Lower leg skin (tissue), 4 donors: Measurements from ENCODE around the gene WDR91. TPM values are rescaled to one million over a fixed set of nuclear protein-coding genes. Genes with fewer than 3 reads are reported as not detected.
A peak's percentile ranks its signal among the peaks of the same experiment; 100 is the strongest.

ENCODE experiments used
- DNase-seq, 2 donors: peaks; one replicate each; pipeline ENCODE4 v3.0.0-alpha.2; 2019; ENCODE audit warnings: low spot score in 2 of 2
- H3K4me3 ChIP-seq: fragments of 200-600 bp; sonication (generic); 2 replicates; pipeline ENCODE4 v1.5.1; 2017; ENCODE audit warnings: mild to moderate bottlenecking, low read depth; ENCODE audit not compliant: poor library complexity, severe bottlenecking
- POLR2A ChIP-seq, 2 donors: fragments of 450-650 bp; IDR thresholded peaks; one replicate each; pipeline ENCODE4 v1.6.1; 2016 to 2017; ENCODE audit warnings: antibody characterized with exemption in 2 of 2, mild to moderate bottlenecking in 1 of 2, moderate library complexity in 1 of 2
- WGBS, 2 donors: methylation state at CpG; one replicate each; pipeline ENCODE4 v1.1.5; 2018; 5-methylcytosine and 5-hydroxymethylcytosine counted together
- intact Hi-C: fragments of 100-400 bp; cut with DNase I; formaldehyde crosslinking; loops from one replicate; pipeline ENCODE4 v1.15.0; 2023; ENCODE audit warnings: low total_unique reads
- total RNA-seq, 4 donors: library from RNA; depleted of rRNA; stranded (reverse); fragments of >200 nt; gene quantifications; one replicate each; pipeline ENCODE4 v1.1.0, GENCODE V29; 2016
- TF ChIP-seq, protein P1 (sequence below), 3 donors: fragments of 450-650 bp; IDR thresholded peaks; one replicate each; pipeline ENCODE4 v1.5.1; 2016; ENCODE audit warnings: antibody characterized with exemption in 3 of 3, mild to moderate bottlenecking in 3 of 3, moderate library complexity in 2 of 3

WDR91 gene
- total RNA-seq, 4 donors from 2014 or later: 16.7 to 25.0 (median 20.8) TPM

DNA sequence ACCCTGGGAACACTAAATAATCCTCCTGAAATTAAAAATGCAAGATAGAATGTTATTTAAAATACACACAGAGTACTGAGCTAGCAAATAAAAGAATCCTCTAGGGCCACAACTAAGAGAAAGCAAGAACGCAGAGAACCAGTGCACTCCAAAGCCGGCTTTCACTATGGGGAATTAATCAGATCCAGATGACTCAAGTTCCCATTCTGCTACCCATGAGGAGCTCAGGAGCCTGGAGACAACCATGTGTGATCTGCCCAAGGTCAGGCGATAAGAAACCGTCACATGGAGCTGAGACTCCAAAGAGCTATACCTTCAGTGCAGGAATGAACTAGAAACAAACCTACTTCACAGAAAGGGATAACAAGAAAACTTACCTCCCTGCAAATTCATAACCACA is 21.4 kb downstream of the WDR91 start:
- no peak for TF ChIP-seq POLR2A (IDR thresholded peaks at IDR 0.05)
- no peak for DNase-seq
- intact Hi-C loops: no loop called here
- H3K4me3 ChIP-seq: no peak overlapping the region
- WGBS, 2 donors: 55% methylated on average over 4 of the region's 4 CpGs

DNA sequence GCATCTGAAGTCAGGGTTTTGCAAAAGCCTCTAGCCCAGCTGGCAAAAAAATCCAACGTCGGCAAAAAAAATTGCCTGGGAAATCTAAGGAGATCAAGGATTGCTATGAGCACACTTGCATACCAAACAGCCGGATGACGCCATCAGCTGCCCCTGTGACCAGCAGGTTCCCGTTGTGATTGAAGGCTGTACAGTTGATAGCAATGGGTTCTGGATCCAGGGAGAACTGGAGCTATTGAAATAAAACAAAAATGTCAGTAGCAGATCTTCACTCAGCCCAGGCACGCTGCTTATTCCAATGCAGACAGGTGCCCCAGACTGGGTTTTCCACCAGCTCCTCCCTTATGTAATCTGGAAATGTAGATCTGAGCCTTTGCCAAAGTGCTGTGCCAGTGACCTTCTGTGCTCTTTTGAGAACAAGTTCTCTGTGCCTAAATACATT is 22.1 kb downstream of the WDR91 start:
- 72 to 80% methylated on average over 6 of the region's 6 CpGs for WGBS, 2 donors
- TF ChIP-seq, protein P1, sequence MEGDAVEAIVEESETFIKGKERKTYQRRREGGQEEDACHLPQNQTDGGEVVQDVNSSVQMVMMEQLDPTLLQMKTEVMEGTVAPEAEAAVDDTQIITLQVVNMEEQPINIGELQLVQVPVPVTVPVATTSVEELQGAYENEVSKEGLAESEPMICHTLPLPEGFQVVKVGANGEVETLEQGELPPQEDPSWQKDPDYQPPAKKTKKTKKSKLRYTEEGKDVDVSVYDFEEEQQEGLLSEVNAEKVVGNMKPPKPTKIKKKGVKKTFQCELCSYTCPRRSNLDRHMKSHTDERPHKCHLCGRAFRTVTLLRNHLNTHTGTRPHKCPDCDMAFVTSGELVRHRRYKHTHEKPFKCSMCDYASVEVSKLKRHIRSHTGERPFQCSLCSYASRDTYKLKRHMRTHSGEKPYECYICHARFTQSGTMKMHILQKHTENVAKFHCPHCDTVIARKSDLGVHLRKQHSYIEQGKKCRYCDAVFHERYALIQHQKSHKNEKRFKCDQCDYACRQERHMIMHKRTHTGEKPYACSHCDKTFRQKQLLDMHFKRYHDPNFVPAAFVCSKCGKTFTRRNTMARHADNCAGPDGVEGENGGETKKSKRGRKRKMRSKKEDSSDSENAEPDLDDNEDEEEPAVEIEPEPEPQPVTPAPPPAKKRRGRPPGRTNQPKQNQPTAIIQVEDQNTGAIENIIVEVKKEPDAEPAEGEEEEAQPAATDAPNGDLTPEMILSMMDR (IDR thresholded peaks at IDR 0.05): no peak
- TF ChIP-seq POLR2A (IDR thresholded peaks at IDR 0.05): no peak
- DNase-seq: peak in 1 of 2 donors; percentile 62
- no peak overlapping the region for H3K4me3 ChIP-seq
- intact Hi-C loops: no loop called here

DNA sequence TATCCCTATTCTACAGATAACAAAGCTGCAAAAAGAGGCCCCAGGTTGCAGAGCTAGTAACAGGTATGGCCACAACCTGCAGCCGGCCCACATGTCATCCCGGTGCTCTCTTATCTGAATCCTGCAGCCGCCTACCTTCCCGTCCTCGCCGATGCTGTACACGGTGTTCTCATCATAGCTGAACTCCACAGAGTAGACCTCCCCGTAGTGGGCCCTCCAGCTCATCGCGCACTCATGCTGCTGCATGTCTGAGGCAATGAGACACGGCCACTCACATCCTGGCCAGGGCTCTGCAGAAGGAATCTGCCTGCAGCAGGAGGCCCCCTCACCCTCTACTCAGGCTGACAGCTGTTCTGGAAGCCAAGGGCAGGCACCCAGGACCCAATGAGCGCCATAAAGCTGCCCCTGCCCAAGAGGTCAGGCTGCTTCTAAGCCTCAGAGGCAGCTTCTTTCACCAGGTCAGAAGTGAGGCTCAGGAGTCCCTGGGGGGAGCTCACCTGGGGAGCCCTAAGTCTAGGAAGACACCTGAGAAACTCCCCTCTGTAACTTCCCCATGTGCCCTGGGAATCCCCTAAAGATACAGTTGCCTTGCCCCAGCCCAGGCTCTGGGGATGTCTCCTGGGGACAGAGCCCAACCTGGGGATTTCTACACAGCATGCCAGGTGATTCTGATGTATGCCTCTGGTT is 22.9 kb downstream of the WDR91 start:
- peak in 1 of 2 donors; percentile 66 for DNase-seq
- intact Hi-C loops: no loop called here

DNA sequence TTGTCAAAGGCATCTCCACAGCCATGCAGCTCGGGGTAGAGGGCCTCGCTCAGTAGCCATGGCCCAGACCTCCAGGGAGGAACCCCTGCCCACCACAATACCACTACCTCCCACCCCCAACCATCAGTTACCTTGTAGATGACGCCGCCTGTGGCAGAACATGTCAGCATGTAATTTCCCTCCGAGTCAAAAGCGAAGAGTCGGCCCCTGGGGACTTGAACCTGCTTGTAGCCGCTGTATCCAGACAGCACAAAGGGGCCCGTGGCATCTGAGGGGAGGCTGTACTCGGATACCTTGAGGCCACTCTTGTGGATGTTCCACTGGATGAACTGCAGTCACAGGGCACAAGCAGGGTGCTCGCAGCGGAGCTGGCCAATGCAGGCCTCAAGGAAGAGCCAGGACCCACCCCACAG is 24.5 kb downstream of the WDR91 start:
- H3K4me3 ChIP-seq: no peak overlapping the region
- DNase-seq: peak in 1 of 2 donors; percentile 75
- intact Hi-C loops: no loop called here
- 89 to 97% methylated on average over 11 to 12 of the region's 12 CpGs for WGBS, 2 donors
- no peak for TF ChIP-seq POLR2A (IDR thresholded peaks at IDR 0.05)
- TF ChIP-seq, protein P1 (IDR thresholded peaks at IDR 0.05): no peak

More for the DNA sequence above, 22.9 kb downstream of the WDR91 start:
- 91 to 94% methylated on average over 12 of the region's 12 CpGs for WGBS, 2 donors
- TF ChIP-seq, protein P1 (IDR thresholded peaks at IDR 0.05): no peak
- no peak for TF ChIP-seq POLR2A (IDR thresholded peaks at IDR 0.05)
- H3K4me3 ChIP-seq: no peak overlapping the region

DNA sequence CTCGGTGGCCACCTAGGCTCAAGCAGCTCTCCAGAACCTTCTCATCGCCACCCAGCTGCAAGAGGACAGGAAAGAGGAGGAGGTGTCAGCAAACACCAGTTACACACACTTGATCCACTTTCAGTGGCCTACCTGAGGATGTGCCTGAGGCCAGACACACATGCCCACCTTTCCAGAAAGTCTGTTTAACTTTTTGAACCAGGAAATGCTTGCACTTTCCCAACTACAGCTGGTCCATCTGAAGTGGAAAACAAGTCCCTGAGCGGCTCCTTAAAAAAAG is 25.1 kb downstream of the WDR91 start:
- TF ChIP-seq, protein P1 (IDR thresholded peaks at IDR 0.05): no peak
- no peak for TF ChIP-seq POLR2A (IDR thresholded peaks at IDR 0.05)
- H3K4me3 ChIP-seq: no peak overlapping the region
- DNase-seq: no peak
- intact Hi-C loops: no loop called here
- 96 to 100% methylated on average over 2 to 3 of the region's 3 CpGs for WGBS, 2 donors

DNA sequence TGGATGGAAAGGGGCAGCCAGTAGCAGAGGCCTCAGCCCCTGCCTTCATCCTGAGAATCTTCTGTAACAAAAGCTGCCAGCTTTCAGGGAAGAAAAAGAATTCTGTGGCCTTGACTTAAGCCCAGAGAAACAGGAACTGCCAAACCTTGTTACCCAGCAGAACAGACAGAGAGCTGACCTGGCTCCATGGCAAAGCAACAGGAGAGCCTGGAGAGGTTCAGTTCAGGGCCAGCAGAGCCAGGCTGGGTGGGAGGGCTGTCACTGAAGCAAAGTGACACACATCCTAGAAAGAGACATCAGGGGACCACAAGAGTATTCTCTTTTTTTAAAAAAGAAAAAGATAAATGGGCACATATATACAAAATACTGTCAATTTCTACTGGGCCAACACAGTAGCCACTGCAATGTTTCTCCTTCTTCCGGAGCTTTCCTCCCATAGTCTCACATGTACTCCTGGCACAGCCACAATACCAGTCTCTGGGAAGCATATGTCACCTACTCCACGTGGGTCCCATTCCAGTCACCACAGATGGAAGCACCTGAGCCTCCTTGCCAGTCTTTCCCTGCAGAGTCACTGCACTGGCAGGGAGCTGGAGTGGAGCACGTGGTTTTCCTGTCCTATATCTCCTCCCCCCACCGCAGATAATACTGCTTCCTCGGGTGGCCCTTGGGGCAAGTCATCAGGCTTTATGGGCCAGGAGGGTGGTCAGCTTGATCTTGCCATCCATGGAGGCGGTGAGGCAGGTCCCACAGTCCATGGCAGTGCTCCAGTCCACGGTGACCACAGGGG is 25.7 kb downstream of the WDR91 start:
- 86 to 91% methylated on average over 7 of the region's 7 CpGs for WGBS, 2 donors
- peak in 1 of 2 donors; percentile 72 for DNase-seq
- TF ChIP-seq, protein P1 (IDR thresholded peaks at IDR 0.05): no peak
- no peak for TF ChIP-seq POLR2A (IDR thresholded peaks at IDR 0.05)
- H3K4me3 ChIP-seq: no peak overlapping the region
- intact Hi-C loops: no loop called here
